Stimulated activated CD8-positive, alpha-beta memory T cell treated with anti-CD3 and anti-CD28 coated beads, Interleukin-12 subunit alpha, Interleukin-12 subunit beta, amount 100 ng/mL, for 24 hours (primary cell): ENCODE measurements around the gene SLC25A23.

Source experiments
- DNase-seq: peaks from one replicate; pipeline ENCODE4 v3.0.0-alpha.2; 2020; ENCODE audit errors: extremely low read depth

SLC25A23 gene

DNA sequence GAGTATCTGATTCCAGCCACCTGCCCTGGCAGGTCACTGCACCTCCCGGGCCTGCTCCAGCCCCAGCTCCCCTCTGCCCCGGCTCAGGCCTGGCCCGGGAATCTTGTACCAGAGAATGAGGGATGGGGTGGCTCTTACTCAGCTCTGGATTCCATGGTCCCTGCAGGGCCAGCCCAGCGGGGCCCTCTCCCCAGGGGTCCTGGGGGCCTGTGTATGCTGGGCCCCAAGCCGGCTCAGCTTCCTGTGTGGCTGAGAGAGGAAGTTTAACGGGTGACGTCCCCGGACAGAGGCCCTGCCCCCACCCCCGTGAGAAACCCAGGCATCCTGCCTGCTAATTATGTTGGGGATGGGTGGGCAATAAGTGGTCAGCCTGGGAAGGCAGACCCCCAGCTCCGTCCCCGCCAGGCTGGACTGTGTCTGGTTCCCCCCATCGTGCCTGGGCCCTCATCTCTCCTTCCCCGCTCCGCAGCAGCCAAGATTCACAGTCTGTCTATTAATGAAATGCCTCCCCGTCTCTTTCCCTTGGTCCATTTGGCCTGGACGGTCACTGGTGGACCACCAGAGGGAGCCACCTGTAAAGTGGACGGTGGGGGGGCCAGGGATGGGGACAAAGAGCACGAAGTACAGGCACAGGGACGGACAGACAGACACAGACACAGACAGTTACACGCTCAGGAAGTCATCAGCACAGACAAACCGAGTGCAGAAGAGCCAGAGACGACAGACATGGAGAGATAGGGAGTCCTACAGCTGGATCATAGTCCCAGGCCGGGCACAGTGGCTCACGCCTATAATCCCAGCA lies 22.1 kb upstream of the SLC25A23 start, which contains the start of gene DENND1C:
DENND1C (minus strand) TSS at position 247 of the 802 bp plus-strand sequence; CDS start at position 155, 92 bp downstream.
- no peak for DNase-seq

GRCh38 chr19:6480848-6481415 lies 21.3 kb upstream of the SLC25A23 start:
- DNase-seq: no peak

DNA sequence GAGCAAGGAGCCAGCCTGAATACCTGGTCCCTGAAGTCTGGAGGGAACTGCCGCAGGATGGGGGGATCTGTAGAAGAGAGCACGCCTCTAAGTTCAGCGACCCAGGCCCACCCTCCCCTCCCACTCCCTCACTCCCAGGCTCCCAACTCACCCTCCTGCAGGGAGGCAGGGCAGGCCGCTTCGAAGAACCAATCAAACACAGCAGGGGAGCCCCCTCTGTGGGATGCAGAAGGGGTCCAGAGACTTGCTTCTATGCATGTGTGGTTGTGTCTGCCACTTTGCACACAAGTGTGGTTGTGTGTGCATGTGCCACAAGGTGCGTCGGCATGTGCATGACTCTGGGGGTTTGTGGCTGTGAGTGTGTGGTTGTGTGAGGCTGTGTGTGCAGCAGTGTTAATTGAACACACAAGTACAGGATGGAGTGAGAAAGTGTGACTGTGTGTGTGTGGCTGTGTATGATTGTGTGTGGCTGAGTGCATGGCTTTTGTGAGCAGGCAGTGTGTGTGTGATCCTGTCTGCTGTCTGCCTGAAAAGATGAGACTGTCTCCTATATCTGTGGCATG lies 20.3 kb upstream of the SLC25A23 start:
- no peak for DNase-seq

DNA sequence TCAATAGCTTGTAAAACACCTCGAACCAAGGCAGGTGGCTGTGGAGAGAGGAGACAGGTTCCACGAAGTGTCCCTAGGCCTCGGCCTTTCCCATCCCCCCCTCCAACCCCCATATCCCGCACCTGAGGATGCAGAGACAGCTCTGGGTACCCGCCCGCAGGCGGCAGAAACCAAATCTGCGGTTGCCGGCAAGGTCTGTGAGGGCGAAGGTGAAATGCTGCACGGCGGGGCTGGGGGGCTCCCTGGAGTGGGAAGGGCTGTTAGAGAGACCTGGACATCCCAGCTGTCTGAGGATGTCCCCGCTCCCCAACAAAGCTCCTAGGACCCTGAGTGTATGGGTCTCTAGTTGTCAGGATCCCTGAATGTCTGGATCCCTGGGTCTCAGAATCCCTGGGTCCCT lies 19.2 kb upstream of the SLC25A23 start:
- DNase-seq: no peak

- DNase-seq: no peak
Measured at GRCh38 chr19:6476896-6477431, 17.4 kb upstream of the SLC25A23 start.

- no peak for DNase-seq
Measured at GRCh38 chr19:6476155-6476895, 16.7 kb upstream of the SLC25A23 start.

GRCh38 chr19:6475321-6476108 lies 15.9 kb upstream of the SLC25A23 start:
- no peak for DNase-seq

GRCh38 chr19:6473647-6474046 lies 14.1 kb upstream of the SLC25A23 start:
- DNase-seq: no peak

DNA sequence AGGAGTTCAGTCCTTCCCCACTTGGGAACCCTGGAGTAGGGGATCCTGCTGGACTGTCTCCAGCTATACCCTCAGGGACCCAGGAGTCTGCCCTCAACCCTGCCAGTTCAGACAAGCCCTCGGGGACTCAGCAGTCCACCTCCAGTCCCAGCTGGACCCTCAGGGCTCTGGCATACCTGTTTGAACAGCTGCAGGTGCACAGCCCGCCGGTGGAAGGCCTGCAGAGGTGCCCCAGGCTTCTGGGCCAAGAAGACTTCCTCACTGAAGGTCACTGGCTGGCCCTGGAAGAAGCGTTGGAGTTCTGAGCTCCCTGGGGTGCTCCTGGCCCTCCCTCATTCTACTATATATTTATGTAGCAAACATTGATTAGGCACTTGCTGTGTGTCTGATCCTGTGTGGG lies 13.1 kb upstream of the SLC25A23 start:
- no peak for DNase-seq

DNA sequence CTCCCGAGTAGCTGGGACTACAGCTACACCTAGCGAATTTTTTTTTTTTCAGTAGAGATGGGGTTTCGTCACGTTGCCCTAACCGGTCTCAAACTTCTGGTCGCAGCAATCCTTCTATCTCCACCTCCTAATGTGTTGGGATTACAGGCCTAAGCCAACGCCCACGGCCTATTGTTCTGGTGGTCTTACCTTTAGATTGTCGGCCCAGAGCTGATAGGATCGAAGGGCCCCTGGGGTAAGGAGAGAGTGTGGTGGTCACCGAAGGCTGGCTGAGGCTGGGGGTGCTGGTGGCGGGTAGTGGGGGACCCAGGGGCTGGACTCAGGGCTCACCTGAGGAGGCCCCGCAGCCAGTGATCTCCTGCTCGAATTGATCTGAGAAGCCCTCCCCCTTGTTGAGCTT lies 11.5 kb upstream of the SLC25A23 start:
- DNase-seq: no peak

DNA sequence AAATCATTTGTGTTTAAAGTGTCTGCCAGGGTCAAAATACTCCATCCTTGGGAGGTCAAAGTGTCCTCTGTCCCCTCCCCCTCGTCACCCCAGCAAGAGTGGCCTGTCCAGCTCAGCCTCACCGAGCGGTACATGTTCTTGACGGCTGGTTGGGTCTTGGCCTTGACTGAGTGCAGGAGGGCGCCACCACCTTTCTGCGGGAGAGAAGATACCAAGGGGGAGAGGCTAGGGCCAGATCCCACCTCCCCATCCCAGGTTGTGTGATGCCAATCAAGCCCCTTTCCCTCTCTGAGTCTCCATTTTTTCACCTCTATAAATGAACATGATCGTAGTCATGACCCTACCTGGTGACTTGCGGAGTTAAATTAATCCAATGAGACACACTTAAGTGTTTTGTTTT lies 10.6 kb upstream of the SLC25A23 start:
- no peak for DNase-seq

DNA sequence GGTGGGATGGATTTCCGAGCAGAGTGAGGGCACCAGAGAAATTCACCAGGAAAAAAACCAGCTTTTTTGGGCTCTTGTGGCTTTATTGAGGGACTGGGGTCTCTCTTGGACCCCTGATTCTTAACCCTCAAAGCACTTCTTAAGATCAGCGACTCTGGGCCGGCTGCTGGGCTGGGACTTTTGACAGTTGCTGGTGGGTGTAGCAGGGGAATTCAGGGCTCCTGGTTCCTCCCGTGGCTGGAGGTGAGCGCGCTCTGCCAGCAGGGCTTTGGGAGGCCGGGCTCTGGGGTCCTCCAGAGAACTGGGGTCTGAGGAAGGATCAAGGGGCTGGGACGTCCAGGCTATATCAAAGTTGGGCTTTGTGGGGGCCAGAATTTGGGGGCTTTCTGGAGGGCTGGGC lies 7.8 kb upstream of the SLC25A23 start:
- no peak for DNase-seq

- no peak for DNase-seq
Measured at GRCh38 chr19:6466526-6467248, 7.1 kb upstream of the SLC25A23 start.

- no peak for DNase-seq
Measured at GRCh38 chr19:6465663-6466062, 6.1 kb upstream of the SLC25A23 start.

GRCh38 chr19:6465006-6465405 lies 5.4 kb upstream of the SLC25A23 start:
- no peak for DNase-seq

- DNase-seq: no peak
Measured at GRCh38 chr19:6464070-6464873, 4.7 kb upstream of the SLC25A23 start, which contains the start of gene CRB3. Gene CRB3, plus strand, starts transcription at chr19:6464271. Its CDS starts 431 bp downstream, at chr19:6464702.

DNA sequence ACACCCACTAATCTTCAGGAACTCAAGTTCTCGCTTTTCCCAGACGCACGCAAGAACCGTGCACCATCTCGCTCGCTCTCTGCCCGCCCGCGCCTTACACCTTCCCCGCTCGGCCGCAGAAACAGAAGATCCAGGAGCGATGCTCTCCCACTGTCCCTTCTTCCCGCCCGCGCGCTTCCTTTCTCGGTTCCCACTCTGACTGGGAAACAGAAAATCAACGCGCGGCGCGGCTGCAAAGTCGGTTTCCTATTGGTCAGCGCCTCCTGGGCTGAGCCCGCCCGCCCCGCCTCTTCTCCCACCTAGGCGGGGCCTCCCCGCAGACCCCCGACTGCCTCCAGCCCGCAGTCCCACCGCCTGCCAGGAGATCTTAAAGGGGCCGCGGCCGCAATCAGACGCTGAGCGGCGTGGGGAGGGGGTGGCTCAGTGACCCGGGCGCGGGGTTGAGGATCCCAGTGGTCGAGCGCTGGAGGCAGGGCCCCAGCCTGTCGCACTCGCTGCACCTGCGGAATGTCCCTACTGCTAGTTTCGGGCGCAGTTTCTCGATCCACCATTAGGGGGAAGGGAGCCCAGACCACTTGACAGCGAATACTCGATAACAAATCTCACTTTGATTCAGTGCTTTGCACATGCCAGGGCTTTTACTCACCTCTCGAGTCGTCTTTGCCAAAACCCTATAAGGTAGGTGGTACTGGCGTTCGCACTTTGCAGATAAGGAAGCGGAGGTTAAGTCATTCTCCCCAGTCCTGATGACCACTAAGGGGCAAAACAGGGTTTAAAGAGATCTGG lies 700 bp upstream of the SLC25A23 start:
- peak; percentile 93 for DNase-seq

DNA sequence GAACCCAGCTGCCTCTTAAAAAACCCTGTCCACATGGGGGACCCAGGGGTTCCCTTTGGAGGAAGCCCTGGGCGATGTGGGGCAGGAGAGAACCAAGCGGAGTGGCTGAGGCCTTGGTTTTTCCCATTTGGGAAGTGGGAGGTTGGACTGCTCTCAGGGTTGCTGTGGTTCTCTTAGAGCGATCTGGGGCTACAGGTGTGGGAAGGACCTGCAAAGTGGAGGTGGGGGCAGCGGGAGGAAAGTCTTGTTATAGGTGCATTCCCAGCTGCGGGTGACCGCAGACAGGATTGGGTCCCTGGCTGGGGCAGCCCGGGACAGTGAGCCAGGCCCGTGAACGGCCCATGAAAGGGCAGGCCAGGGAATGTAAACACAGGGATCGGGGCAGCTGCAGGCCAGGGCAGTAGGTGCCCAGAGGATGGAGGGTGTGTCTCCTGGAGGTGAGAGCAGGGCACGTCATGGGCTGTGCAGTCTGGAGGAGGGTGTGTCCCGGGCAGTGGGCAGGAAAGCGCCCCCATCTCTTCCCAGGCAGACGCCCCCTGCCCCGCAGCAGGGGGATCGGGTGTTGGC lies 814 bp downstream of the SLC25A23 start:
- no peak for DNase-seq
